ENCODE results near the gene SFI1. TPM values are rescaled to one million over a fixed set of nuclear protein-coding genes. Genes with fewer than 3 reads are reported as not detected.

SFI1 gene
- total RNA-seq, 4 donors from 2014 or later: 9.4 to 21.1 (median 15.4) TPM

GRCh38 chr22:31567702-31568101, 71.4 kb downstream of the SFI1 start:
- no peak for TF ChIP-seq POLR2A (IDR thresholded peaks at IDR 0.05; ENCODE audit: low read depth)
- TF ChIP-seq POLR2AphosphoS5 (IDR thresholded peaks at IDR 0.05): no peak
- TF ChIP-seq EP300 (IDR thresholded peaks at IDR 0.05): no peak
- TF ChIP-seq CTCF (IDR thresholded peaks at IDR 0.05): no peak
- WGBS: 60% methylated on average over 2 of the region's 2 CpGs
- no peaks in the 10 kb centered on the region for H3K4me1 ChIP-seq
- intact Hi-C loops (cut with DNase I): no loop called here
- H3K27ac ChIP-seq (replicated peaks in 1 of 4): no peak overlapping the region
- no peaks in the 10 kb centered on the region for H3K27me3 ChIP-seq
- H3K4me3 ChIP-seq: no peak overlapping the region
- H3K9me3 ChIP-seq: no peaks in the 10 kb centered on the region
- DNase-seq (ENCODE audit: extremely low spot score): no peak
- H3K36me3 ChIP-seq: peaks cover 0 to 9% (median 2%) of the 10 kb centered on the region in 4 donors

GRCh38 chr22:31569126-31569525, 72.8 kb downstream of the SFI1 start:
- Histone ChIP-seq H3K4me1 (no peaks in the 10 kb centered on the region), H3K27ac (replicated peaks in 1 of 4) (no peak overlapping the region), H3K4me3 (no peak overlapping the region), H3K36me3 (peaks cover 3 to 23% (median 10%) of the 10 kb centered on the region in 4 donors), H3K27me3 (no peaks in the 10 kb centered on the region), H3K9me3 (no peaks in the 10 kb centered on the region)
- WGBS: 82% methylated on average over 1 of the region's 1 CpG
- TF ChIP-seq EP300 (IDR thresholded peaks at IDR 0.05) (no peak), POLR2A (IDR thresholded peaks at IDR 0.05; ENCODE audit: low read depth) (no peak), POLR2AphosphoS5 (IDR thresholded peaks at IDR 0.05) (no peak), CTCF (IDR thresholded peaks at IDR 0.05) (no peak)
- intact Hi-C loops (cut with DNase I): no loop called here
- no peak for DNase-seq (ENCODE audit: extremely low spot score)

GRCh38 chr22:31572939-31573338, 76.6 kb downstream of the SFI1 start:
- Histone ChIP-seq H3K27me3 (no peaks in the 10 kb centered on the region), H3K4me1 (no peaks in the 10 kb centered on the region), H3K4me3 (no peak overlapping the region), H3K36me3 (peaks cover 3 to 60% (median 22%) of the 10 kb centered on the region in 4 donors), H3K9me3 (no peaks in the 10 kb centered on the region), H3K27ac (replicated peaks in 1 of 4) (no peak overlapping the region)
- WGBS: 94% methylated on average over 5 of the region's 5 CpGs
- intact Hi-C loops (cut with DNase I): no loop called here
- TF ChIP-seq CTCF (IDR thresholded peaks at IDR 0.05): no peak
- DNase-seq (ENCODE audit: extremely low spot score): no peak

- Histone ChIP-seq H3K36me3 (peaks cover 3 to 73% (median 27%) of the 10 kb centered on the region in 4 donors), H3K9me3 (no peaks in the 10 kb centered on the region), H3K4me3 (no peak overlapping the region), H3K27me3 (no peaks in the 10 kb centered on the region), H3K27ac (replicated peaks in 1 of 4) (no peak overlapping the region), H3K4me1 (no peaks in the 10 kb centered on the region)
- no peak for DNase-seq (ENCODE audit: extremely low spot score)
- intact Hi-C loops (cut with DNase I): no loop called here
- no peak for TF ChIP-seq EP300 (IDR thresholded peaks at IDR 0.05)
- TF ChIP-seq POLR2AphosphoS5 (IDR thresholded peaks at IDR 0.05): no peak
- TF ChIP-seq POLR2A (IDR thresholded peaks at IDR 0.05; ENCODE audit: low read depth): no peak
- 85% methylated on average over 3 of the region's 3 CpGs for WGBS
Measured at GRCh38 chr22:31574055-31574670, 77.8 kb downstream of the SFI1 start.

- no peak overlapping the region for H3K27ac ChIP-seq (replicated peaks in 1 of 4)
- WGBS: 92% methylated on average over 8 of the region's 8 CpGs
Measured at GRCh38 chr22:31575190-31575589, 78.9 kb downstream of the SFI1 start.

More at GRCh38 chr22:31575190-31575589, 78.9 kb downstream of the SFI1 start:
- no peaks in the 10 kb centered on the region for H3K27me3 ChIP-seq
- intact Hi-C loops (cut with DNase I): no loop called here
- no peak overlapping the region for H3K4me3 ChIP-seq
- H3K4me1 ChIP-seq: no peaks in the 10 kb centered on the region
- peaks cover 3 to 77% (median 27%) of the 10 kb centered on the region in 4 donors for H3K36me3 ChIP-seq
- DNase-seq (ENCODE audit: extremely low spot score): no peak
- TF ChIP-seq EP300 (IDR thresholded peaks at IDR 0.05) (no peak), POLR2A (IDR thresholded peaks at IDR 0.05; ENCODE audit: low read depth) (no peak), POLR2AphosphoS5 (IDR thresholded peaks at IDR 0.05) (no peak), CTCF (IDR thresholded peaks at IDR 0.05) (no peak)
- no peaks in the 10 kb centered on the region for H3K9me3 ChIP-seq
